Right ventricle myocardium inferior (tissue), 1 donor: ENCODE measurements around the gene LRRC7. TPM values are rescaled to one million over a fixed set of nuclear protein-coding genes. Genes with fewer than 3 reads are reported as not detected.

ENCODE experiments used
- ATAC-seq: fragments of 200-7000 bp; cut with Tn5 transposase; one replicate; pipeline ENCODE4 v1.9.1; 2020; ENCODE audit warnings: mild to moderate bottlenecking, moderate library complexity
- DNase-seq: peaks from one replicate; pipeline ENCODE4 v3.0.0; 2021; ENCODE audit errors: missing footprints
- intact Hi-C: fragments of 100-400 bp; cut with DNase I; formaldehyde crosslinking; loops from one replicate; pipeline ENCODE4 v1.11.0; 2022
- total RNA-seq: library from RNA; stranded (reverse); fragmentation: NEBNext Ultra II Directional; extraction: Animal tissue kit (Norgen Biotek cat#: 25700); gene quantifications from one replicate; pipeline ENCODE4 v1.2.1, GENCODE V29; 2021
- donor health status: DM: no; HTN: yes; CAD: no; lungs with severe emphysema.

The LRRC7 gene
- total RNA-seq, 1 donor from 2014 or later, result 3.3 TPM

- DNase-seq, result no peak
- ATAC-seq, result no peak
Measured at GRCh38 chr1:70086897-70087296, 519.2 kb downstream of the LRRC7 start.

GRCh38 chr1:70090141-70090540, 522.4 kb downstream of the LRRC7 start:
- ATAC-seq (no peak), DNase-seq (no peak)
- intact Hi-C loops, result no loop called here

More at GRCh38 chr1:70086897-70087296, 519.2 kb downstream of the LRRC7 start:
- intact Hi-C loops, result no loop called here

GRCh38 chr1:70090875-70091274, 523.2 kb downstream of the LRRC7 start:
- ATAC-seq, result no peak
- DNase-seq, result no peak
- intact Hi-C loops, result no loop called here

GRCh38 chr1:70091811-70092210, 524.1 kb downstream of the LRRC7 start:
- no peak for ATAC-seq
- no peak for DNase-seq
- intact Hi-C loops, result no loop called here

GRCh38 chr1:70092526-70092925, 524.8 kb downstream of the LRRC7 start:
- ATAC-seq (no peak), DNase-seq (no peak)
- intact Hi-C loops, result no loop called here

- intact Hi-C loops, result no loop called here
- DNase-seq, result no peak
- no peak for ATAC-seq
Measured at GRCh38 chr1:70093250-70093975, 525.7 kb downstream of the LRRC7 start.

GRCh38 chr1:70101231-70101630, 533.5 kb downstream of the LRRC7 start:
- DNase-seq (no peak), ATAC-seq (no peak)
- intact Hi-C loops, result no loop called here

- no peak for DNase-seq
- ATAC-seq, result no peak
- intact Hi-C loops, result no loop called here
Measured at GRCh38 chr1:70101774-70102173, 534.1 kb downstream of the LRRC7 start.

GRCh38 chr1:70103770-70104169, 536.0 kb downstream of the LRRC7 start:
- DNase-seq, result no peak
- intact Hi-C loops, result no loop called here
- ATAC-seq, result no peak

- DNase-seq (no peak), ATAC-seq (no peak)
- intact Hi-C loops, result no loop called here
Measured at GRCh38 chr1:70109241-70109640, 541.5 kb downstream of the LRRC7 start.

GRCh38 chr1:70112838-70113237, 545.1 kb downstream of the LRRC7 start:
- intact Hi-C loops, result no loop called here

GRCh38 chr1:70115315-70115714, 547.6 kb downstream of the LRRC7 start:
- DNase-seq, result no peak
- intact Hi-C loops, result no loop called here
- ATAC-seq, result no peak

More at GRCh38 chr1:70112838-70113237, 545.1 kb downstream of the LRRC7 start:
- DNase-seq (no peak), ATAC-seq (no peak)

- DNase-seq (no peak), ATAC-seq (no peak)
- intact Hi-C loops, result no loop called here
Measured at GRCh38 chr1:70117046-70117445, 549.3 kb downstream of the LRRC7 start.

GRCh38 chr1:70134148-70134547, 566.4 kb downstream of the LRRC7 start:
- no peak for DNase-seq
- no peak for ATAC-seq
- intact Hi-C loops, result loop anchor here (5.0 kb wide), 1 partner anchor 378 kb away; no protein-coding TSS in a partner anchor

GRCh38 chr1:70140343-70140742, 572.6 kb downstream of the LRRC7 start:
- intact Hi-C loops, result no loop called here
- DNase-seq, result no peak
- no peak for ATAC-seq

- DNase-seq (no peak), ATAC-seq (no peak)
- intact Hi-C loops, result no loop called here
Measured at GRCh38 chr1:70140894-70141293, 573.2 kb downstream of the LRRC7 start.

- DNase-seq (no peak), ATAC-seq (no peak)
- intact Hi-C loops, result no loop called here
Measured at GRCh38 chr1:70142075-70142474, 574.4 kb downstream of the LRRC7 start.

- DNase-seq (no peak), ATAC-seq (no peak)
- intact Hi-C loops, result no loop called here
Measured at GRCh38 chr1:70143048-70143659, 575.4 kb downstream of the LRRC7 start.

- DNase-seq, result no peak
- no peak for ATAC-seq
- intact Hi-C loops, result no loop called here
Measured at GRCh38 chr1:70146488-70146887, 578.8 kb downstream of the LRRC7 start.

GRCh38 chr1:70150444-70150843, 582.7 kb downstream of the LRRC7 start:
- ATAC-seq (no peak), DNase-seq (no peak)
- intact Hi-C loops, result no loop called here

GRCh38 chr1:70153739-70154138, 586.0 kb downstream of the LRRC7 start:
- no peak for ATAC-seq
- DNase-seq, result no peak
- intact Hi-C loops, result no loop called here
